Right forelimb (tissue), 1 donor: ENCODE data around the gene SMR3A.

Experiments
- DNase-seq: peaks from one replicate; pipeline ENCODE4 v3.0.0-alpha.2; 2018

Gene SMR3A

GRCh38 chr4:70360460-70360859, at the start of gene SMR3A:
Gene SMR3A, plus strand, starts transcription at chr4:70360760. Its CDS starts 1,356 bp downstream, at chr4:70362116.
- no peak for DNase-seq

DNA sequence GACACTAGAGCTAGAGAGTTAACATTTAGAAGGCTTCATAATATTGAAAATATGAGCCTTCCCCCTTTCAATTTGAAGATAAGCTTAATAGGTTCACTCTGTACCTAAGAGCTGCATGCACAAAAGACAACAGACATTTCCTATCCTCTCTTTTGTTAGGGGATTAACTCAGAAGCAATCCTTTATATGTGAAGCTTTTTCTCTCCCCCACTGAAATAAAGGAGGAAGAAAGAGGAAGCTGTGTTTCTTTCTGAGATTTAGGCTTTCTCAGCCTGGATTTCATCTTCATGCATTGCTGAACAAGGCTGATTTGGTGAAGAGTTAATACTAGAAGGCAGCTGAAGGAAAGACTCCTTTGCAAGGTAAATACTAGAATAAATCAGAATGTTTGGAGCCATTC, 46.8 kb upstream of the SMR3A start:
- DNase-seq, result no peak

GRCh38 chr4:70315928-70316327, 44.6 kb upstream of the SMR3A start:
- no peak for DNase-seq

GRCh38 chr4:70326052-70326451, 34.5 kb upstream of the SMR3A start:
- DNase-seq, result no peak

DNA sequence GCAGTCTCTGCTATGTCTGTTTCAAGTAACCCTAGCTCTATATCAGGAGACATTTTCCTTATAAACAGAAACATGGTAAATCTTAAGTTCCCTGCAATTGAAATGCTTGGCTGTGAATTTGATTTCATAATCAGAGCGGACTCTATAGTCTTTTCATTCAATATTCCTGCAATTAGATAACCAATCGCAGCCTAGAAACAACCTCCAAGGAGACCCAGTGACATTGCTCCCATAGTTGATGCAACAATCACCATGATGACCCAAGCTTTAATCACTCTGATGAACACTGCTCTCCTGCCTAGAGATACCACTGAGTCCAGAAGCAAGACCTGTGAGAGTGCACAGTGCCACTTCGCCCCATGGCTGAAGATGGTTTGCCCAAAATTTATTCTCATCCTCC, 25.9 kb upstream of the SMR3A start, which contains the start of gene CABS1:
CABS1 (plus strand) TSS at position 301 of the 400 bp plus-strand sequence; CDS start at position 360, 59 bp downstream.
- no peak for DNase-seq

DNA sequence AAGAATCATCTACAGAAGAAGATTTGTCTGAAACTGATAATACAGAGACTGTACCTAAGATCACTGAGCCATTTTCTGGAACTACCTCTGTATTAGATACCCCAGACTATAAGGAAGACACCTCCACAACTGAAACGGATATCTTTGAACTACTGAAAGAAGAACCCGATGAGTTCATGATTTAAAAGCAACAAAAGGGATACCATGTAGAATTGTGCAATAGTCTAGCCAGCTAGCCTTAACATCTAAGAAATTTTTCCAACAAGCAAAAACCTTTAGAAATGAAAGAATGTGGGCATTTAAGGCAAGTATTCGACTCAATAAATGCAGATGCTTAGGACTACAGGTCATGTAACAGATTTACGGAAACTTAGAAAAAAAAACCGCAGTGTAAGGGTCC, 24.5 kb upstream of the SMR3A start:
- DNase-seq, result no peak

- DNase-seq, result no peak
Observed at GRCh38 chr4:70337886-70338420, 22.6 kb upstream of the SMR3A start.

- DNase-seq, result no peak
Observed at GRCh38 chr4:70356185-70356584, 4.4 kb upstream of the SMR3A start.

GRCh38 chr4:70359115-70359661, 1.4 kb upstream of the SMR3A start:
- DNase-seq, result no peak

- DNase-seq, result no peak
Observed at GRCh38 chr4:70364002-70364401, 3.4 kb downstream of the SMR3A start.

GRCh38 chr4:70365479-70365878, 4.9 kb downstream of the SMR3A start:
- DNase-seq, result no peak

DNA sequence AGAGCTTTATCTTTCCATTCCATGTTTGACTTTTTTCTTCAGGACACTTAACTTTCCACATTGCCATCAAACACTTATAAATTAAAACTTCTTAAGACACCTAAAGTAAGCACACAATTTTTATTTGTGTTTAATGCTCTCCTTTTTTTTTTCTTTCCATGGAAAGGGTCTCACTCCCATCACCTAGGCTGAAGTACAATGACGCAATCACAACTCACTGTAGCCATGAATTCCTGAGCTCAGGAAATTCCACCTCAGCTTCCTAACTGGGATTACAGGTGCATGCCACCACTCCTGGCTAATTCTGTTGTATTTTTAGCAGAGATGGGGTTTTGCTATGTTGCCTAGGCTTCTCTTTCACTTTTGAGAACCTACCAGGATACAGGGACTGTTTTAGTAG, 7.3 kb downstream of the SMR3A start:
- no peak for DNase-seq

- no peak for DNase-seq
Observed at GRCh38 chr4:70371987-70372386, 11.4 kb downstream of the SMR3A start.

DNA sequence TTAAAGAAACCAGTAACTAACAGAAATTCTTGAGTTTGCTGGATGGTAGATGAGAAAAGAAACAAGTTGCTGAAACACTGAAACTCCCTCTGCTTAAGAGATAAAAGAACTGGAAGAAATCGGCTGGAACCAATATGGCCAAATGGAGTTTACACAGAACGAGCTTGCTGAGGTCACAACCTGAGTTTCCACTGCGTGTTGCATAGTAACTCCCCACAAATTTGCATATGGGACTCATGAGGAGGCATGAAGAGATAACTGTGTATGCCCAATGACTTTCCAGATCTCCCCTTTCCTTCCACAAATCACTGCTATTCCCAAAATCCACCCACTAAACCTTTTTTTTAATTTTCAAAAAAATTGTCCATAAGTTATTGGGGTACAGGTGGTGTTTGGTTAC, 12.2 kb downstream of the SMR3A start:
- no peak for DNase-seq

DNA sequence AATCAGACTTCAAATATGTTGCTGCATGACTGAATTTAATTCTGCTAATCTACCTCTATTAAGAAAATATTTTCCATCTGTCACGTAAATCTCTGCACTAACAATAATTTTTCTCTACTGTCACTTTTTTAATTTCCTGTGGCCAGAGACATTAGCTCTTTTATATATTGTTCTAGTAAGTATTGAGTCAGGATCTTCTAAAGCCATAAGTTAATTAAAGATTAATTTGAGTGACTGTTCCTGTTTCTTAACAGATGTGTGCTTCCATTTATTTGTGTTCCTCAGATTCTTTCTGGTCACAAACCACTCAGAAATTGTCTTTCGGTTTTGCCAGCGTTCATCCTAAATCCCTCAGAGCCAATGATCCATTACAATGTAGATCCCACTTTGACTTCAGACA, 20.0 kb downstream of the SMR3A start:
- no peak for DNase-seq

DNA sequence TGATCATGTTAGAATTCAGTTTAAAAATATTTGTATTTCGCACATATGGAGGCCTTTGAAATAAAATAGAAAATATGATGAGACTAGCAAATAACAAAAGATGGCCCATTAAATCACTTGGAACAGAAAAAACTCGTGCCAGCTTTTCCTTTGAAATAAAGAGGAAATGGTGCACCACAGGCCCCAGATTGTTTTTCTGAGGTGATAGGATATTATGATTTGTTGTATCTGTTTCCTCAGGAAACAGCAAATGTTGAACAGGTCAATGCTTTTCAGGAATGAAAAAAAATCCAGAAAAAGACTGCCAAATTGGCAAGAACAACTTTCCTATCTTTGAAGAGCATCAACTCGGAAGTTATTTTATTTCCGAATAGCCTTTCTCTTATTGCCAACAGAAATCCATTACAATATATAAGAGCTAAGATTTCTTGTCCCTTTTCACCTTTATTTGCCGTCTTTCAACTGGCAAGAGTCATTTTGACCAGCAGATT, 22.2 kb downstream of the SMR3A start, which contains the start of gene SMR3B:
SMR3B (plus strand) TSS at position 441 of the 491 bp plus-strand sequence. CDS start 1,380 bp downstream, outside the sequence.
- DNase-seq, result no peak

- no peak for DNase-seq
Observed at GRCh38 chr4:70392057-70392776, 31.7 kb downstream of the SMR3A start.

GRCh38 chr4:70397580-70397979, 37.0 kb downstream of the SMR3A start, which contains the start of gene OPRPN:
Gene OPRPN, plus strand, starts transcription at chr4:70397940. Its CDS starts 1,346 bp downstream, at chr4:70399286.
- no peak for DNase-seq

- DNase-seq, result no peak
Observed at GRCh38 chr4:70399319-70399718, 38.8 kb downstream of the SMR3A start.

DNA sequence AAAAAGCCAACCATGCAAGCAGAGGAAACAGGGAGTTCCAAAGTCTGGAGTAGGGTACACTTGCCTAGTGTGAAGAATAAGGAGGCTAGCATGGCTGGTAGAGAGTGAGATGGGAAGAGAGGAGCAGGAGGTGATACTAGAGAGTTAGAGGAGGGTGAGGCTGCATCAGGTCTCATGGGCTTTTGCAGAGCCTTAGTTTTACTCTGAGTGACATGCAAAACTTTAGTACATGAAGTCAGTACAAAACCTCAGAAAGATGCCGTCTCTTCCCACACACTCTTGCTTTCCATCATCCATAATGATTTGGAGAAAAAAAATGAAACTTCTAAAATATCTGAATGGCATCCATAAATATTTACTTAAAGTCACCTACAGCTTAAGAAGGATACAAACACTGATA, 42.2 kb downstream of the SMR3A start:
- no peak for DNase-seq

DNA sequence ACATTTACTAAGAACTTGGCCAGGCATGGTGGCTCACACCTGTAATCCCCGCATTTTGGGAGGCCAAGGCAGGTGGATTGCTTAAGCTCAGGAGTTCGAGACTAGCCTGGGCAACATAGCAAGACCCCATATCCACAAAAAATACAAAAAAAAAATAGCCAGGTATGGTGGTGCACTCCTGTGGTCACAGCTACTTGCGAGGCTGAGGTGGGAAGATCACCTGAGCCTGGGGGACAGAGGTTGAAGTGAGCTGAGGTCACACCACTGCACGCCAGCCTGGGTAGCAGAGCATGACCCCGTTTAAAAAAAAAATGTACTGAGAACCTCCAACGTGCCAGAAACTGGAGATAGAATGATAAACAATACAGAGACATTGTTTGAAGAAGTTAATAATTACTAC, 45.2 kb downstream of the SMR3A start:
- DNase-seq, result no peak
